ENCODE data around the gene C4orf54.

The C4orf54 gene

GRCh38 chr4:99615170-99615820 lies 42.3 kb downstream of the C4orf54 start:
- DNase-seq: no peak

- DNase-seq: no peak
Measured at GRCh38 chr4:99614491-99614890, 43.1 kb downstream of the C4orf54 start.

GRCh38 chr4:99612704-99613103 lies 44.9 kb downstream of the C4orf54 start:
- no peak for DNase-seq

GRCh38 chr4:99612281-99612680 lies 45.3 kb downstream of the C4orf54 start:
- no peak for DNase-seq

GRCh38 chr4:99610605-99611175 lies 46.9 kb downstream of the C4orf54 start:
- no peak for DNase-seq

- DNase-seq: no peak
Measured at GRCh38 chr4:99608417-99608816, 49.2 kb downstream of the C4orf54 start.
